Natural killer cell (primary cell): Measurements from ENCODE around the gene INPP5D. TPM values are rescaled to one million over a fixed set of nuclear protein-coding genes. Genes with fewer than 3 reads are reported as not detected.

Source experiments
- ATAC-seq, 3 donors: fragments of 150-1000 bp in 2 of 3; fragments of 200-7000 bp in 1 of 3; cut with Tn5 transposase; 1 replicate in 1 of 3; 2 replicates in 2 of 3; pipeline ENCODE4 v1.10.0; 2021; ENCODE audit warnings: mild to moderate bottlenecking in 2 of 3, moderate library complexity in 2 of 3
- DNase-seq, 2 donors: peaks; one replicate each; pipeline versions ENCODE4 v3.0.0 to v3.0.0-alpha.2; 2013 to 2021; ENCODE audit warnings: mixed read lengths in 1 of 2
- H3K27ac ChIP-seq: one replicate; pipeline ENCODE4 v1.5.1; 2013; ENCODE audit warnings: mild to moderate bottlenecking, low read length
- H3K27me3 ChIP-seq: one replicate; pipeline ENCODE4 v1.6.1; 2013; ENCODE audit warnings: low read length; ENCODE audit not compliant: control insufficient read depth, insufficient read depth
- H3K36me3 ChIP-seq: one replicate; pipeline ENCODE4 v1.6.1; 2013; ENCODE audit warnings: low read length; ENCODE audit not compliant: control insufficient read depth, insufficient read depth
- H3K4me1 ChIP-seq: one replicate; pipeline ENCODE4 v1.6.1; 2013; ENCODE audit warnings: low read length; ENCODE audit not compliant: control insufficient read depth, insufficient read depth
- H3K4me3 ChIP-seq: one replicate; pipeline ENCODE4 v1.5.1; 2013; ENCODE audit warnings: low read length
- H3K9me3 ChIP-seq: one replicate; pipeline ENCODE4 v1.6.1; 2013; ENCODE audit warnings: low read length; ENCODE audit not compliant: control insufficient read depth, insufficient read depth
- H3K27ac Mint-ChIP-seq, 2 donors: one replicate each; pipeline ENCODE4 v1.8.0; 2022; ENCODE audit warnings: mild to moderate bottlenecking in 2 of 2, mixed read lengths in 2 of 2, moderate library complexity in 1 of 2
- H3K27me3 Mint-ChIP-seq, 2 donors: one replicate each; pipeline ENCODE4 v1.8.0; 2022; ENCODE audit warnings: low read depth in 2 of 2, mixed read lengths in 2 of 2
- H3K36me3 Mint-ChIP-seq: one replicate; pipeline ENCODE4 v1.8.0; 2022; ENCODE audit warnings: mixed read lengths
- H3K4me1 Mint-ChIP-seq, 2 donors: one replicate each; pipeline ENCODE4 v1.8.0; 2022; ENCODE audit warnings: mixed read lengths in 2 of 2
- H3K4me3 Mint-ChIP-seq: one replicate; pipeline ENCODE4 v1.8.0; 2022; ENCODE audit warnings: mild to moderate bottlenecking, moderate library complexity, mixed read lengths
- H3K9me3 Mint-ChIP-seq, 2 donors: one replicate each; pipeline ENCODE4 v1.8.0; 2022; ENCODE audit warnings: mixed read lengths in 2 of 2
- CTCF ChIP-seq: fragments of 200-600 bp; IDR thresholded peaks from one replicate; pipeline ENCODE4 v1.8.0; 2022; ENCODE audit warnings: antibody characterized with exemption
- WGBS: methylation state at CpG from one replicate; pipeline ENCODE4 v1.1.7; 2013; ENCODE audit warnings: missing lambda C conversion rate; ENCODE audit not compliant: insufficient coverage; 5-methylcytosine and 5-hydroxymethylcytosine counted together
- intact Hi-C: fragments of 100-400 bp; cut with micrococcal nuclease; formaldehyde crosslinking; loops from one replicate; pipeline ENCODE4 v1.14.2; 2022
- total RNA-seq, 4 donors: library from RNA; stranded (reverse); fragments of 120-200 nt in 1 of 4; gene quantifications; one replicate each; pipeline versions ENCODE4 v1.2.3 to v1.2.4, GENCODE V29; 2013 to 2022

INPP5D gene
- total RNA-seq, 3 donors from 2014 or later (not counting 1 experiment from before 2014, with no cell fraction given), result 385 to 498 (median 497) TPM

DNA sequence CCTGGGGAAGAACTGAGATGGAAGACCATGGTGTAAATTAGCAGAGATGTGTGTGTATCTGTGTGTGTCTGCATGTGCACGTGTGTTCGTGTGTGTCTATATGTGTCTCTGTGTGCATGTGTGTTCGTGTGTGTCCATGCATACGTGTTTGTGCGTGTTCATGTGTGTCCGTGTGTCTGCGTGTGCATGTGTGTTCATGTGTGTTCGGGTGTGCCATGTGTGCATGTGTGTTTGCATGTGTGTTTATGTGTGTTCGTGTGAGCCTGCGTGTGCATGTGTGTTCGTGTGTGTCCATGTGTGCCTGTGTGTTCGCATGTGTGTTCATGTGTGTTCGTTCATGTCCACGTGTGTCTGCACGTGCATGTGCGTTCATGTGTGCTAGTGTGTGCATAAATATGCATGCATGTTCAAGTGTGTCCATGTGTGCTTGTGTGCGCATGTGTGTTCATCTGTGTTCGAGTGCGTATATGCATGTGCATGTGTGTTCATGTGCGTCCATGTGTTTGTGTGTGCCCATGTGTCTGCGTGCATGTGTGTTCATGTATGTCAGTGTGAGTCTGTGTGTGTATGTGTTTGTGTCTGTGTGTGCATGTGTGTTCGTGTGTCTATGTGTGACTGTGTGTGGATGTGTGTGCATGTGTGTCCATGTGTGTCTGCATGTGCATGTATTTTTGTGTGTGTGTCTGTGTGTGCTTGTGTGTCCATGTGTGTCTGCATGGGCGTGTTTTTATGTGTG lies 24.5 kb upstream of the INPP5D start:
- Mint-ChIP-seq H3K4me1 (peaks cover 0 to 4% of the 10 kb centered on the region in 2 donors), H3K36me3 (no peaks in the 10 kb centered on the region), H3K4me3 (no peak overlapping the region), H3K27ac (no peak overlapping the region), H3K27me3 (no peaks in the 10 kb centered on the region), H3K9me3 (no peaks in the 10 kb centered on the region)
- H3K4me3 ChIP-seq, result no peak overlapping the region
- H3K4me1 ChIP-seq, result no peaks in the 10 kb centered on the region
- no peaks in the 10 kb centered on the region for H3K36me3 ChIP-seq
- no peaks in the 10 kb centered on the region for H3K9me3 ChIP-seq
- H3K27me3 ChIP-seq, result no peaks in the 10 kb centered on the region
- H3K27ac ChIP-seq, result no peak overlapping the region
- ATAC-seq (no peak), DNase-seq (no peak)
- intact Hi-C loops, result no loop called here
- TF ChIP-seq CTCF, result no peak
- WGBS, result 96% methylated on average over 23 of the region's 23 CpGs

DNA sequence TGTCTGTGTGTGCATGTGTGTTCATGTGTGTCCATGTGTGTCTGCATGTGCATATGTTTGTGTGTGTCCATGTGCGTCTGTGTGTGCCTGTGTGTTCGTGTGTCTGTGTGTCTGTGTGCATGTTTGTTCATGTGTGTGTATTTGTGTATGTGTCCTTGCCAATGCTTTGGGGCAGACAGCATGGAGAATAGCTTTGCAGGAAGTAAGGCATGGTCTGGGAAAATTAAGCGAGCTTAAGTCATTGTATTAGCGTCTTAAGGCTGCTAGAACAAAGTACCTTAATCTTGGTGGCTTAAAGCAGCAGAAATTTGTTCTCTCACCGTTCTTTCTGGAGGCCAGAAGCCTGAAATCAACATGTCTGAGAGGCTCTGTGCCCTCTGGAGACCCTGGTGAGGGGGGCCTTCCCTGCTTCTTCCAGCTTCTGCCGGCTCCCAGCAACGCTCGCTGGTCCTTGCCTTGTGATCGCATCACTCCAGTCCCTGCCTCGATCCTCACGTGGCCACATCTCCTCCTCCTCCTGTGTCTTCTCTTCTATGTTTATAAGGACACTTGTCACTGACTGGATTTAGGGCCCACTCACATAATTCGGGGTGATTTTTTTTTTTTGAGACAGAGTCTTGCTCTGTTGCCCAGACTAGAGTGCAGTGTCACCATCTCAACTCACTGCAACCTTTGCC lies 23.8 kb upstream of the INPP5D start:
- no peak for ATAC-seq

GRCh38 chr2:233037078-233037477 lies 23.1 kb upstream of the INPP5D start:
- H3K36me3 ChIP-seq, result no peaks in the 10 kb centered on the region
- Mint-ChIP-seq H3K4me3 (no peak overlapping the region), H3K27me3 (no peaks in the 10 kb centered on the region), H3K4me1 (peaks cover 0 to 4% of the 10 kb centered on the region in 2 donors), H3K9me3 (no peaks in the 10 kb centered on the region), H3K27ac (no peak overlapping the region), H3K36me3 (no peaks in the 10 kb centered on the region)
- no peak overlapping the region for H3K4me3 ChIP-seq
- DNase-seq, result no peak
- intact Hi-C loops, result no loop called here
- WGBS, result 100% methylated on average over 2 of the region's 2 CpGs
- no peaks in the 10 kb centered on the region for H3K27me3 ChIP-seq
- no peak for TF ChIP-seq CTCF
- no peaks in the 10 kb centered on the region for H3K9me3 ChIP-seq
- ATAC-seq, result no peak
- H3K4me1 ChIP-seq, result no peaks in the 10 kb centered on the region
- H3K27ac ChIP-seq, result no peak overlapping the region

More for the DNA sequence above, 23.8 kb upstream of the INPP5D start:
- Mint-ChIP-seq H3K9me3 (no peaks in the 10 kb centered on the region), H3K4me1 (peaks cover 0 to 4% of the 10 kb centered on the region in 2 donors), H3K4me3 (no peak overlapping the region), H3K27me3 (no peaks in the 10 kb centered on the region), H3K36me3 (no peaks in the 10 kb centered on the region), H3K27ac (no peak overlapping the region)
- no peak for DNase-seq
- WGBS, result 96% methylated on average over 12 of the region's 12 CpGs
- TF ChIP-seq CTCF, result no peak
- Histone ChIP-seq H3K4me1 (no peaks in the 10 kb centered on the region), H3K36me3 (no peaks in the 10 kb centered on the region), H3K27ac (no peak overlapping the region), H3K27me3 (no peaks in the 10 kb centered on the region), H3K4me3 (no peak overlapping the region), H3K9me3 (no peaks in the 10 kb centered on the region)
- intact Hi-C loops, result no loop called here
